HG02623 (cell line): ENCODE measurements around the gene RCOR2.
"Not testable (repeated sequence)": the region's sequence is repeated elsewhere in the genome, so short reads cannot be mapped to it uniquely, and the experiment has no call there.

Source experiments
- ATAC-seq: cut with Tn5 transposase; IDR thresholded peaks from one replicate; pipeline ENCODE4 v1.9.1; 2021; ENCODE audit warnings: moderate library complexity; ENCODE audit not compliant: unreplicated experiment

Gene RCOR2

DNA sequence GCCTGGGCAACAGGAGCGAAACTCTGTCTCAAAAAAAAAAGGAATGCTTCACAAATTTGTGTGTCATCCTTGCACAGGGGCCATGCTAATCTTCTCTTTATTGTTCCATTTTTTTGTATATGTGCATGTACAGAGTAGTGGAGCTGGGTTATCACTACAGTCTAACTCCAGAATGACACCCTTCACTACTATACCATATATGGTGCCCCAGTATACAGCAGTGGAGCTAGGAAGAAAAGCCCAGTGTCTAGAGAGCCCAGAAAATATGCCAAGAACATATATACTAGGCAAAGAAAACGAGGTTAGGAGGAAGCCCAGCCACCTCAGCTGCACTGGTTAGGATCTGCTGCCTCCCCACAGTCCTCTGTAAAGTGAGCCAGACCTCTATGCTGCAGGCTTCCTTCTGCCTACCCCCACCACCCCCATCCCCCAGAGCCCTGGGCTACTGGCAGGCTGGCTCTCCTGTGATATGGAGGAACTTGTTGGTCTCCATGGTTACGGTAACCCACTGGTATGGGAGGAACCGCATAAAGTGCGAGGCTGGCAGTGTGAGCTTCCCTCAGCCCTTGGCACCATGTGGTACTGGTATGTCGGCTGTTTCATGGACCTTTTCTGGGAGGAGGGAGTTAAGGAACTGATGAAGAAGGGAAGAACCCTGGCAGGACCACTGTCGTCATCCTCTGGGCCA, 34.3 kb downstream of the RCOR2 start:
- ATAC-seq, result no peak

DNA sequence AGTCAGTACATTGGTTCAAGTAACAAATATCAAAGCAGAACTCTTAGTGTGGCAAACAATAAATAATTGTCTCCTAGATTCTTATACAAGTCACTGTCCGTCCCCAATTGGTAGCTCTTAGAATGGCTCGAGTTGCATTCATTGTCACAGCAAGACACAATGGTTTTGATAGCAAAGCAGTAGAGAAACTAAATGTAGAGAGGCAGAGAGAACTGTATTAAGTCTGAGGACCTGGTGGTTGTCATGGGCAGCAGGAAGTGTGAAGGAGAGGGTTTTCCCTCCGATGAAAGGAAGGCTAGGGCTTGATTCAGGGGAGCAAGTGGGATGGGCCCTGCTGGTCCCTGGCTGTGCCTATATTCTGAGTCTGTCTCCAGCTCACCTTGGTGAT, 36.6 kb downstream of the RCOR2 start:
- no peak for ATAC-seq

DNA sequence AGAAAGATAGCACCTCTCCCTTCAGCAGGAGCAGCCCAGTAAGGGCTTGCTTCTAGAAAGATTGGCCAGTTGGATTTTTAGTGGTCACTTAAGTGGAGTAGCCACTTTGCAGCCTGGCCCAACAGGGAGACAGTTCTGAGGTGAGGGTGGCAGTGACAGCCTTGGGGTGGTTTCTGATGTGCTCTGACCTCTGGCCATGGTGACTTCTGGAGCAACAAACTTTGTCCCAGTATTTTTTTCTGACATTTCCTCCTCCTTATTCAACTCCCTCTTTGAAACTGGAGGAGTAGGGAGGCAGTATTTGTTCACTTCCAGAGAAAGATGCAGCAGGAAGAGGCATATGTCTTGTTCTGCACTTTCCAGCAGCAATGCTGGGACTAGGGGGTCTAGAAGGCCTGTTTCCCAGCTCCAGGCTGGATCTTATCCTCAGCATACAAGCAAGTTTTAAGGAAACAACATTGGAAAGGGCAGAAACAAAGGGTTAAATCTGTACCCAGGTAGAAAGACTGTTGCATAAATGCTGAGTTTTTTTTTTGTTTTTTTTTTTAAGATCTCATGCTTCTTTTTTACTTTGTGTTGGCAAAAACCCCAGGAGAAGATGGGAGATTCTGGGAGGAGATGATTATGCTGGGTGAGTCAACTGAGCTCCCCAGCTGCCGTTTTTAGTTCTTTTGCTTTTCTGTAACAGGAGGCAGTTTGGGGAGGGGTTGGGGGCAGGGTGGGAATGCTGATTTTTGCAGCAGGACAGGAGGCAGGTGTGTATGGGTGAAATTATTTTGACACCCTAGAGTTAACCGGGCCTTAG, 37.2 kb downstream of the RCOR2 start:
- ATAC-seq, result no peak

DNA sequence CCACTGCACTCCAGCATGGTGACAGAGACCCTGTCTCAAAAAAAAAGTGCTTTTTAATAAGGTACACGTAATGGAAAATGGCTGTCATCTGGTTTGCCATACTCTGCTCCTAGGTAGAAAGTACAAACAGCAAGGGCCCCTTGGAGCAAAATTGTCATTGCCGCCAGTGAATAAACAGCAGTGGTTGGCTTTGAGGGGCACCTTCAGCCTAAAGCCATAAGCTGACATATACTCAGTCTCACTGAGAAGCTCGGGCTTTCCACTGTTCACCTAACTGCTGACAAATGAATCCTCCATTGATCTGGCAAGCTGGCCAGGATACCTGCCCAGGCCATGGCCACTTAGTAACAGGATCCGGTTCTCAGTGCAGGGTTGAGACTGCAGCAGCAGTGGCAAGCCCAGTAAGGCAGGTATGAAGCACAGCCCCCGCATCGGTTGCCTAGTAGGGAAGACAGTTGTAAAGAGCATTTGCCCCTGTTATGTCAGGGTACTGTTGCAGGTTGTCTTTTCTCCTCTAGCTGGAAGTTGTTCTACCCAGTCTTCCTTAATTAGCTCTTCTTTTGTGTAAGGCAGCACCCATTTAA, 39.2 kb downstream of the RCOR2 start:
- ATAC-seq, result no peak

DNA sequence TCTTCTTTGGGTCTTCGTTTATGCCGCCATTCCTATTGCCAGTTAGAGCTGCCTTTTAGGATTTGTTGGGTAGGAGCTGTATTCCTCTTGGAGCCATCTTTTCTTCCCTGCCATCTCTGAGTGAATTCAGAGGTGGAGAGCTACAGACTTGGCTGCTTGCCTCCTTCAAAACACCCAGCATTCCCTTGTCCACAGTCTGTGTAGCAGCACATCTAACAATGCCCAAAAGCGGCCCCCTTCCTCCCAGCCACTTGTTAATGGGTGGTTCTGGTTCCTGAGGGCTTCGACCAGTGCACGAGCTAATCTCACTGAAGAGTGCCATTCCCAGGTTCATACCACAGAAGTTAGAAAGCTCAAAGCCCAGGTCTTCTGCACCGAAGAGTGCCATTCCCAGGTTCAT, 40.3 kb downstream of the RCOR2 start:
- no peak for ATAC-seq

DNA sequence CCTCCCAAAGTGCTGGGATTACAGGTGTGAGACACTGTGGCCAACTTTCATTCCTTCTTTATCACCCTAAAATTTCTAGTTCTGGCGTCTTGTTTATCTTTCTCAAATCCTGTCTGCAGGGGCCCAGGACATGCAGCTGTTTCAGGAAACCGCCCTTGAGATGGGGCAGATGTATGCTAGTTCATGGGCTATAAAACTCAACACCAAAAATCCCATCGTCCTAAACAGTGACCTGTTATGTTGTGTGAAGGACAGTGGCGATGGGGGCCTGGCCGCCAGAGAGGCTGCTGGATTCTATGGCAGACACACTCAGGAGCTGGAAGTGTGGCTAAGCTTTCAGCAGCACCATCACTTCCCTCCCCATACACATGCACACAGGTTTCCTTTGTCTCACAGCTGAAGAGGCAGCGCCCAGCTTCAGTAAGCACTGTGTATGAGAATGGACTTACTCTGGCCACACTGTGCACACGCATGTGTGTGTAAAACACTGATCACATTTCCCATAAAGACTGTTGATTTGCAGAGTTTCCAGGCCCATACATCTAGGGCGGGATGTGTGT, 41.4 kb downstream of the RCOR2 start:
- ATAC-seq, result no peak

DNA sequence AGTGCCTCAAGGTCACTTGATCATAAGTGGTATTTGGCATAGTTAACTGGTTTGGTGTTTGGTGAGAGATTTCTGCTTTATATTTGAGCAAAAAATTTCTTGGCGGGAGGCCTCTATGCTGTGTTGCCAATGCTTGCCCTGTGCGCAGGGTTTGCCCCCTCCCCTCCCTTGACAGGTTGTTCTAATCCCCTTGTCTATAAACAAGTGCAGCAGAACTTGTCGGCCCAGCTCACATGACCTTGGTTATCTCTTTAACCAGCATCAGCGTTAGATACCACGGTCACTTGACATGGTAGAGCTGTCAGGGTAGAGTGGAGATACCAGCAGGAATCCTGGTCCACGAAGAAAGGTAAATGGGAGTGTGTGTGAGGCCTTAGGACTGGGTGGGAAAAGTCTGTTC, 42.5 kb downstream of the RCOR2 start:
- no peak for ATAC-seq

DNA sequence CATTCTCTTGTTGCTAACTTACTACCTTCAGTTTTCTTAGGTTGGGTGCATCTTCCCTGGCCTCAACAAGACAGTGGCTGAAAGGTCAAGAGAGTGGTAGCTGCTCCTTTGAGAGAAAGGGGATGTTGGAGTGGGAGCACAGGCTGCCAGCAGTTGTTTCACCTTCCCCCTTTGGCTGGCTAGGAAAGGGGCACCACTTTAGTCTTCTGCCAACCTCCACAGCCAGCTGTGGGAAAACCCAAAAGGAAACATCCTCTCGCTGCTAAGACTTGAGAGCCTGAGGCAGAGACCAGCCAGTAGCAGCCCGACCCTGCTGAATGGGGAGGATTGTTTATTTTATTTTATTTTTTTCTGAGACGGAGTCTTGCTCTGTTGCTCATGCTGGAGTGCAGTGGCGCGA, 43.7 kb downstream of the RCOR2 start:
- ATAC-seq, result no peak

DNA sequence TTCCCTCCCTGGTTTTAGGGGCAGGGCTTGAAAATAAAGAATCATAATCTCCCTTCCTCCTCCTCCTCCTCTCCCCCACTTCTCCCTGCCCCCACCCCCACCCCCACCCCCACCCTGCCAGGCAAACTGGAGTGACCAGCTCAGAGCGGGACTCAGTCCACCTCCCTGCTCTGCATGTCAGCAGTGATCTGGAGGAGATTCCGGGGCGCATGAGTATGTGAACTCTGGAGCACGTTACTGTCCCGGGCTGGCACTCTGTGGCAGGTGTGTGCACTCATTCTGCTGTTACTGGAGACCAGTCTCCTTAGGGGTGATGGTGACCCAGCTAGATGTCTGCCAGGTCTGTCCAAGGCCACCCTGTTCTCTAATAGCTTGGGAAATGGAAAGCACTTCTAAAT, 44.2 kb downstream of the RCOR2 start:
- ATAC-seq, result no peak

DNA sequence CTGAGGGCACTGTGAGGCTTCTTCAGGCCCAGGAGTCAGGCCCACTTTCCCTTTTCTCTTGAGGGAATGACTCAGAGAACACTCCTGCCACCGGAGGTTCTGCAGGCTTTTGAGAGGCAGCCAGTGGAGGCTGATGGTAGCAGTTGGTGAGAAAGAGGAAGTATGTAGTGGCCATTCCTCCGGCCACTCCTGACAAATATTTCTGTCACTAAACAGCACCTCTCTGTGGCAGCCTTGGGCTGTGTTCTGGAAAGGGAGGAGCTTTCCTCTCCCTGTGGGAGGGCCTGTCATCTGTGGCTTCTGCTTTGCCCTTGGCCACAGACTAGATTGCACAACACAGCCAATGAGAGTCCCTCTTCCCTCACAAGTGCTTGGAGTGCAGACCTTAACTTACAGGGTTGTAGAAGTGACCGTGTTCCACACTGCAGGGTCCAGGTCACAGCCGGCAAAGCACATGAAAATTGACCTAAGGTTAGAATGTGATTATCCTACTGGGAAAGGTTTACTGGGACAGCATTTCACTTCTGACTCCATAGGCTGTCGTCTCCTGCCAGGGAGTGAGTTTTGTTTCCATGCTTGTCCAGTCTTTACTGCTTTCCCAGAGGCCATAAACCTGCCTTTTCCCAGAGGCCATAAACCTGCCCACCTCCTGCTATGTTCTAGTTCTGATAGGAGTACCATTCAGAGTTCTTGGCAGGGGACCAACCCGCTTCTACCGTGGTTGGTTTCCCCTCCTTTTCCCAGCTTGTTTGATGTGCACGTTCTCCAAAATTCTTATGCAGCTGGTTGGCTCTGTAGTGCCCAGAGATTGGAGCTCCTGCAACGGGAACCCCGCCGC, 44.8 kb downstream of the RCOR2 start:
- peak; percentile 87 for ATAC-seq

DNA sequence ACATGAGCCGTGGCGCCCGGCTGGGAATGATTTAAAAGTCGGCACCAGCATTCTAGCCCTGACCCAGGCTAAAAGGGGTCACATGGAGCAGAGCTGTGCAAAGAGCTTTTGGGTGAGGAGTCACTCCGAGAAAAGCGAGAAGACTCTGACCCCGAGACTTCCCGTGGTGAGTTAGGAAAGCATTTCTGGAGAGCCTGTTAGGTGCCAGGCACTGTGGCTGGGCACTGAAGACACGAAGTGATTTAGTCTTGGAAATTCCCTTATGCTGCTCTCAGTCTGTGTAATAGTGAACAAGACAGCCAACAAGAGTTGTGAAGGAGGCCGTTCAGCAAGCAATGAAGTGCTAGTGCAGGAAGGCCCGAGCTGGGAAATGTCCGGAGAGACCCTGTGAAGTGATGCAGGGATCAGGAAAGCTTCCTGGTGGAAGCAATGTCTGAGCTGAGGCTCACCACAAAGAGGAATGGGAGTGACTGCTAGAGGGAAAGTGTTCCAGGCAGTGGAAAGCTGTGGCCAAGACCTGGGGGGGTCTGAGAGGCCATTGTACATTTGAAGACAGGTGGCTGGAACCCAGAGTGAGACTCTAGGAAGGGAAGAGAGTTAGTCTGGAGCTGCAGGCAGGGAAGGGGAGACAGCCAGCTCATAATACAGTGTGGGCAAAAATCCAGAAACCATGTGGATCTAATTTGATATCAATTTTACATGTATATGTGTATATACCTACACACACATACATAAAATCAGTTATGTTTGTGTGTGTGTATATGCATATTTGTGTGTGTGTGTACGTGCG, 46.4 kb downstream of the RCOR2 start:
- ATAC-seq, result no peak

DNA sequence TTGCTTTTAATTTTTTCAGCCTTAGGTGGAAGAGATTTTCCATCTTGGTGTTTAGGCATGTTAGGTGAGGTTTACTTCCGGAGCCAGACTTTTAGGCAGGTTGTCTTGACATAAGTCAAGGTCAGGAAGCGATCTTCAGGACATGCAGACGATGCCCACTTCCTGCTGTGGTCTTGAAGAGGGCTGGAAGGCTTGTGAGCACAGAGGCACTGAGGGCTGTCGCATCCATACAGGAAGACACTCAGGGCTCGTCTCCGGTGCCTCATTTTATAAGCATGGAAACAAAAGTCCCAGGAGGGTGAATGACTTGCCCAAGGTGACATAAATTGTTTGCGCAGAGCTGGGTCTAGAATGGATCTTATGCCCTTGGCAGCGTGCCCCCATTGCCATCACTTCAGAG, 47.3 kb downstream of the RCOR2 start:
- no peak for ATAC-seq

DNA sequence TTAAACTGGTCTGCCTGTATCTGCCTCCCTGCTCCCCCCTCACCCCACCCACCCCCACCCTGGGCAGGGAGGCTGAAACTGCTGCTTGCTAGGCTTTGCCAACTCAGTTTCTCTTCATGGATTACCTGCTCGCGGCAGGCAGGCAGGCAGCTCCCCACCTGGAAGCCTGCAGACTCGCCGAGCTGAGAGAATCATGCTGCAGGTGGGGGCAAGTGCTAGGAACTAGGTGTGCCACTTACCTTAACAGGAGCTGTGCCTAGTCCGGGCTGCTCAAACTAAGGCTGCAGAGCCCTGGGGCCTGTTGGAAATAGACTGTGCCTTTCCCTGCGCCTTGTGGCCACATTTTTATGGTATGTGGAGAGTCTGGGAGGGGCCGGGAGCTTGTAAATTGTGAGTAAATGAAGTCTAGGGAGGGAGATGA, 47.8 kb downstream of the RCOR2 start:
- no peak for ATAC-seq

DNA sequence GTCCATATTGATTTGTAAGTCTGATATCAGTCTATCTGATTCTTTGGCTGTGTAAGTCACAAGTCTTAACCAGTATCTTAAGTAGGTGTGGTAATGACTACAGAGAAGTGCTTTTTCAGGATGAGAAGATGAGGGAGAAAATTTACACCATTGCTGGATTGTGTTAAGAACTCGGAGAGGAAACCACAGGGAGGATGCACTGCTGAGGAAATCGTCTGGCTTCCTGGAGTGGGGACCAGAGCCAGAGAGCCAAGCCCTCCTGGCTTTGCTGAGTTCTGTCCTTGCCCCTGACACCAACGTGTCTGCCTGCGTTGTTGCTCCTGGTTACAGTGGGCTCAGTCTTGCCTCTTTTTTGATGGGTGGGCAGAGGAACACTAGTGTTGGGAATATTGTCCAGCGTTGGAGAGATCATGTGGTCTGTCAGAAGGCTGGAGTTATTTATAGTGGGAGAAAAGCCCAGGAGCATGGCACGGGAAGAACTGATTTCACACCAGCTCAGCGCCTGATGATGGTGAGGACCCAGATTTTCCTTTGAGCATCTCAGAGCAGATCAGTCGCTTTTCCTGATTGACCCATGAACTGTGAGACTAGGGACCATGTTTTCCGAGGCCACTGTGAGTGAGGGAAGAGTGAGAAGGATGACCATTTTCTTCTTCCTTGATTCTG, 48.4 kb downstream of the RCOR2 start:
- ATAC-seq, result no peak

DNA sequence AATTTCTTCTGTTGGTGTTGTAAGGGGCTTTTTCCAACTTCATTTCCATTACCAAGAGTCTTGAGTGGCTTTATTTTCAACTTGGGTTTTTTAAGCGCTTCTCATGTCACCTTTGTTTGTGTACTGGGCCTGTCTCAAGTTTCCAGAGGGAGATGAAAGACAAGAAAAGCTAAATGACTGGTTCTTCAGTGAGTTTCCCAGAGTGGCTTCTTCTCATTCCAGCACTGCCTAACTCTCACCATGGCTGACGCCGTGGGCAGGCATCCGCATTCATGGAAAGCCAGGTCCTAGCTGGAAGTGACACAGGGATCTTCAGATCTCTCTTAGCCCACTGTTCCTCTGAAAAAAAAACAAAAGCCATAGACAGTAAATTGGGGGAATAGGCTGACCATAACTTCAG, 49.5 kb downstream of the RCOR2 start:
- ATAC-seq, result no peak

DNA sequence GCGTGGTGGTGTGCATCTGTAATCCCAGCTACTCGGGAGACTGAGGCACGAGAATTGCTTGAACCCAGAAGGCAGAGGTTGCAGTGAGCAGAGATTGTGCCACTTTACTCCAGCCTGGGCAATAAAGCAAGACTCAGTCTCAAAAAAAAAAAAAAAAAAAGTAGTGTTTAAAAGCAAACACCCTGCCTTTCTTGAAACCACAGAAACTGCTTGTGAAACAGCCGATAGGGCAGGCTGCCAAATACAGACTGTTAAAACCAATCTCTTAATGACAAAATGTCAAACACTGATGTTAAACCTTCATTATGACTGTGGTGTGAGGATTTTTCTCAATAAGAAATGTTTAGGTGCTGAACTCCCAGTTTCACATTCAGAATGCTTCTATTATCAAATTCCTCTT, 50.8 kb downstream of the RCOR2 start:
- ATAC-seq, result peak; percentile 52

DNA sequence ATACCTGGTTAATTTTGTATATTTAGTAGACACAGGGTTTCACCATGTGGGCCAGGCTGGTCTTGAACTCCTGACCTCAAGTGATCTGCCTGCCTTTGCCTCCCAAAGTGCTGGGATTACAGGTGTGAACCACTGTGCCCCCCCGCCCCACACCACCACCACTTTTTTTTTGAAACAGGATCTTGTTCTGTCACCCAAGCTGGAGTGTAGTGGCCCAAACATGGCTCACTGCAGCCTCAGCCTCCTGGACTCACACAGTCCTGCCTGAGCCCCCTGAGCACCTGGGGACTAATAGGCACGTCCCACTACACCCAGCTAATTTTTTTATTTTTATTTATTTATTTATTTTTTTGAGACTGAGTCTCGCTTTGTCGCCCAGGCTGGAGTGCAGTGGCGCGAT, 53.3 kb downstream of the RCOR2 start:
- ATAC-seq, result not testable (repeated sequence)

DNA sequence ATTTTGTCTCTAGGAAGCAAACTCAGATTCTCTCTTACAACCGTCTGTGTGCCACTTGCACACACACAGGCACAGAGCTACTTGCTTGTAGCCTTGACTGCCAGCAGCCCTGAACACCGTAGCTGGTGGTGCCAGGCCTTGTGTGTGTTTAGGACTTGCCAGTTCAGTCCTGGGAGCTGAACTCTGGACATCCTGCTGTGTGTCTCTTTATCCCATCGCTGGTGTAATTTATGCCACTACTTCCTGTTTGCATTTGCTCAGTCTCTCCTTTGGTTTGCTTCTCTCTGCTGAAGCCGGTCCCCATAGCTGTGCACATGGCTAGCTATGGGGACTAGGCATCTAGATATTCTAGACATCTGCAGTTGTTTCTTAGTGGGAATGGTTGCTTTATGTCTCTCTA, 54.0 kb downstream of the RCOR2 start:
- ATAC-seq, result no peak
